CD1c-positive myeloid dendritic cell (primary cell): ENCODE measurements around the gene LCLAT1.
"Not testable (repeated sequence)": the region's sequence is repeated elsewhere in the genome, so short reads cannot be mapped to it uniquely, and the experiment has no call there.

ENCODE experiments used
- DNase-seq: peaks from one replicate; pipeline ENCODE4 v3.0.0-alpha.2; 2016; ENCODE audit errors: extremely low spot score

LCLAT1 gene

GRCh38 chr2:30454571-30454970 is 7.5 kb downstream of the LCLAT1 start:
- DNase-seq, result no peak

GRCh38 chr2:30455114-30455738 is 8.2 kb downstream of the LCLAT1 start:
- no peak for DNase-seq

- DNase-seq, result peak; percentile 40
These were observed 9.1 kb downstream of the LCLAT1 start for GRCh38 chr2:30456106-30456505.

GRCh38 chr2:30456579-30456978 is 9.5 kb downstream of the LCLAT1 start:
- DNase-seq, result no peak

- no peak for DNase-seq
These were observed 10.2 kb downstream of the LCLAT1 start for GRCh38 chr2:30457296-30457695.

GRCh38 chr2:30459140-30459539 is 12.1 kb downstream of the LCLAT1 start:
- no peak for DNase-seq

GRCh38 chr2:30462131-30462857 is 15.2 kb downstream of the LCLAT1 start:
- no peak for DNase-seq

- DNase-seq, result no peak
These were observed 16.5 kb downstream of the LCLAT1 start for GRCh38 chr2:30463535-30463934.

- no peak for DNase-seq
These were observed 17.6 kb downstream of the LCLAT1 start for GRCh38 chr2:30464544-30465170.

GRCh38 chr2:30465171-30465545 is 18.1 kb downstream of the LCLAT1 start:
- no peak for DNase-seq

GRCh38 chr2:30466216-30466615 is 19.2 kb downstream of the LCLAT1 start:
- DNase-seq, result no peak

GRCh38 chr2:30467062-30467826 is 20.2 kb downstream of the LCLAT1 start:
- DNase-seq, result not testable (repeated sequence)

GRCh38 chr2:30470426-30470825 is 23.4 kb downstream of the LCLAT1 start:
- DNase-seq, result no peak

- DNase-seq, result peak; percentile 38
These were observed 25.3 kb downstream of the LCLAT1 start for GRCh38 chr2:30472326-30472725.

GRCh38 chr2:30475542-30475941 is 28.5 kb downstream of the LCLAT1 start:
- no peak for DNase-seq

- DNase-seq, result no peak
These were observed 29.6 kb downstream of the LCLAT1 start for GRCh38 chr2:30476636-30477035.

- no peak for DNase-seq
These were observed 33.8 kb downstream of the LCLAT1 start for GRCh38 chr2:30480703-30481322.

- peak; percentile 85 for DNase-seq
These were observed 34.3 kb downstream of the LCLAT1 start for GRCh38 chr2:30481323-30481800.

GRCh38 chr2:30482011-30482410 is 35.0 kb downstream of the LCLAT1 start:
- no peak for DNase-seq

- no peak for DNase-seq
These were observed 37.1 kb downstream of the LCLAT1 start for GRCh38 chr2:30484145-30484544.

GRCh38 chr2:30484995-30485394 is 37.9 kb downstream of the LCLAT1 start:
- no peak for DNase-seq

- DNase-seq, result no peak
These were observed 39.6 kb downstream of the LCLAT1 start for GRCh38 chr2:30486655-30487054.
